ENCODE data around the gene EFTUD2.

- TF ChIP-seq CTCF (IDR thresholded peaks at IDR 0.05) (no peak), POLR2AphosphoS5 (IDR thresholded peaks at IDR 0.05) (no peak), POLR2A (IDR thresholded peaks at IDR 0.05) (no peak)
Observed at GRCh38 chr17:44840936-44841335, 58.3 kb downstream of the EFTUD2 start.
